Left ventricle myocardium inferior (tissue), 1 donor: ENCODE data around the gene CCNJL. TPM values are rescaled to one million over a fixed set of nuclear protein-coding genes. Genes with fewer than 3 reads are reported as not detected.

Source experiments
- DNase-seq: peaks from one replicate; pipeline ENCODE4 v3.0.0-alpha.2; 2020
- H3K27ac ChIP-seq: fragments of 200-600 bp; replicated peaks from 2 replicates; pipeline ENCODE4 v1.8.0; 2021
- H3K27me3 ChIP-seq: fragments of 200-600 bp; 2 replicates; pipeline ENCODE4 v1.8.0; 2021; ENCODE audit warnings: low read depth
- H3K36me3 ChIP-seq: fragments of 200-600 bp; 2 replicates; pipeline ENCODE4 v1.8.0; 2021
- H3K4me1 ChIP-seq: fragments of 200-600 bp; 2 replicates; pipeline ENCODE4 v1.8.0; 2021
- H3K4me3 ChIP-seq: fragments of 200-600 bp; 2 replicates; pipeline ENCODE4 v1.8.0; 2021; ENCODE audit warnings: mild to moderate bottlenecking, moderate library complexity
- H3K9me3 ChIP-seq: fragments of 200-600 bp; replicated peaks from 2 replicates; pipeline ENCODE4 v1.8.0; 2021
- intact Hi-C: fragments of 100-400 bp; cut with micrococcal nuclease; formaldehyde crosslinking; loops from one replicate; pipeline ENCODE4 v1.11.0; 2022
- total RNA-seq: library from RNA; stranded (reverse); fragmentation: NEBNext Ultra II Directional; extraction: Animal tissue kit (Norgen Biotek cat#: 25700); gene quantifications from one replicate; pipeline ENCODE4 v1.2.1, GENCODE V29; 2021
- TF ChIP-seq, protein P1 (sequence below): fragments of 200-600 bp; IDR thresholded peaks from 2 replicates; pipeline ENCODE4 v1.8.0; 2021; ENCODE audit warnings: antibody characterized with exemption, mild to moderate bottlenecking, borderline replicate concordance
- donor health status: DM: no; HTN: yes; CAD: no; lungs with severe emphysema.

CCNJL gene
- total RNA-seq, 1 donor from 2014 or later: 6.5 TPM

- H3K27me3 ChIP-seq: no peaks in the 10 kb centered on the region
- TF ChIP-seq, protein P1, sequence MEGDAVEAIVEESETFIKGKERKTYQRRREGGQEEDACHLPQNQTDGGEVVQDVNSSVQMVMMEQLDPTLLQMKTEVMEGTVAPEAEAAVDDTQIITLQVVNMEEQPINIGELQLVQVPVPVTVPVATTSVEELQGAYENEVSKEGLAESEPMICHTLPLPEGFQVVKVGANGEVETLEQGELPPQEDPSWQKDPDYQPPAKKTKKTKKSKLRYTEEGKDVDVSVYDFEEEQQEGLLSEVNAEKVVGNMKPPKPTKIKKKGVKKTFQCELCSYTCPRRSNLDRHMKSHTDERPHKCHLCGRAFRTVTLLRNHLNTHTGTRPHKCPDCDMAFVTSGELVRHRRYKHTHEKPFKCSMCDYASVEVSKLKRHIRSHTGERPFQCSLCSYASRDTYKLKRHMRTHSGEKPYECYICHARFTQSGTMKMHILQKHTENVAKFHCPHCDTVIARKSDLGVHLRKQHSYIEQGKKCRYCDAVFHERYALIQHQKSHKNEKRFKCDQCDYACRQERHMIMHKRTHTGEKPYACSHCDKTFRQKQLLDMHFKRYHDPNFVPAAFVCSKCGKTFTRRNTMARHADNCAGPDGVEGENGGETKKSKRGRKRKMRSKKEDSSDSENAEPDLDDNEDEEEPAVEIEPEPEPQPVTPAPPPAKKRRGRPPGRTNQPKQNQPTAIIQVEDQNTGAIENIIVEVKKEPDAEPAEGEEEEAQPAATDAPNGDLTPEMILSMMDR: no peak
- H3K4me3 ChIP-seq: no peak overlapping the region
- DNase-seq: no peak
- H3K4me1 ChIP-seq: peaks cover 8% of the 10 kb centered on the region
- intact Hi-C loops: no loop called here
- H3K9me3 ChIP-seq: no peaks in the 10 kb centered on the region
- no peaks in the 10 kb centered on the region for H3K36me3 ChIP-seq
- H3K27ac ChIP-seq: no peak overlapping the region
Measured at GRCh38 chr5:160317434-160317833, 5.1 kb upstream of the CCNJL start.

DNA sequence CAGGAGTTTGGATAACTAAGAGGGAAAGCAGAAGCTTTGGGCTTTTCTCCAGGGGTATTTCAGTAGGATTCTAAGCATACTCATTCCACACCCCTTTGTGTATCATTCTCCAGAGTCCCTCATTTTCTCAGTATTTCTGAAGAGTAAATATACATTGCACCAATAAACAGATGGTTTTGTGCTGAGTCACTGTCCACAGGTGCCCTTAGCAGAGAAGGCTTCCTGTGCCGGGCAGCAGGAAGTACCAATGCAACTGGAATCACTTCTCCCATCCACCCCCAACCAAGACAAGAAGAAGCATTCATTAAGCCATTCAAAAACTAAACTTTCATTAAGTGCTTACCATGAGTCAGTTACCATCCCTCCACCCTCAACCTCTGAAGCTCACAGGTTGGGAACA lies 3.6 kb upstream of the CCNJL start:
- intact Hi-C loops: no loop called here
- TF ChIP-seq, protein P1: no peak
- no peak for DNase-seq
- no peaks in the 10 kb centered on the region for H3K9me3 ChIP-seq
- no peaks in the 10 kb centered on the region for H3K27me3 ChIP-seq
- H3K27ac ChIP-seq: no peak overlapping the region
- H3K4me1 ChIP-seq: peaks cover 21% of the 10 kb centered on the region
- H3K36me3 ChIP-seq: no peaks in the 10 kb centered on the region
- no peak overlapping the region for H3K4me3 ChIP-seq

GRCh38 chr5:160312960-160313727 lies 780 bp upstream of the CCNJL start:
- Histone ChIP-seq H3K9me3 (no peaks in the 10 kb centered on the region), H3K36me3 (no peaks in the 10 kb centered on the region), H3K27me3 (no peaks in the 10 kb centered on the region), H3K27ac (peak overlapping the region; percentile 83), H3K4me3 (peak overlapping the region; percentile 85), H3K4me1 (peaks cover 46% of the 10 kb centered on the region)
- no peak for DNase-seq
- TF ChIP-seq, protein P1: no peak
- intact Hi-C loops: no loop called here

DNA sequence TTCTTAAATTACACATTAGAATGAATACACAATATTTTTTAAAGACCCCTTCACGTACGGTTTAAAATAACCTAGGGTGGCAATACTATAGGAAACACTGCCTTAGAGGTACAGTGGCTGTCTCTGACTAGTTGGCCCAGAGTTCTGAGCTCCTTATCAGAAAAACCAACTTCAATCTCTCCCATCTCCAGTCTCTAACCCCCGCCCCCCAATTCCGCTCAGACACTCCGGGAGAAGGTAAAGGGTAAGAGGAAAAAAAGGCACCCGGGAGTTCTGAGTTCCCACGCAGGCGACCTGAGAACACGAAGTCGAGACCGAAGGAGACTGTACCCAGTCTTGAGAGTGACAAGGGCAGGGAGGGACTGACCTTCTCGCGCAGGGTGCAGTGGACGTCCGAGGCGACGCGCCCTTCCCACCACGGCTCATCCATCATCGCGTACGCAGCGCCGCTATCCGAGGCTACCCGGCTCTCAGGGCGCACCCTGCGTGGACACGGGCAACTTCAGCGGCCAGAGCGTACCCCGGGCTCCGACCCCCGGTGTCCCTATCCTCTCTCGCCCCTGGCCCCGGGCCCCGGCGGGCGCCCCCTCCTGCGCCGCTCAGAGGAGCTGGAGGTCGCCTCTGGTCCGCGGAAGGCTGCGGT lies 752 bp downstream of the CCNJL start:
- H3K36me3 ChIP-seq: no peaks in the 10 kb centered on the region
- no peaks in the 10 kb centered on the region for H3K9me3 ChIP-seq
- intact Hi-C loops: no loop called here
- H3K4me1 ChIP-seq: peaks cover 46% of the 10 kb centered on the region
- H3K27me3 ChIP-seq: no peaks in the 10 kb centered on the region
- peak; percentile 52 for DNase-seq
- TF ChIP-seq, protein P1: no peak
- H3K4me3 ChIP-seq: peak overlapping the region; percentile 85
- peak overlapping the region; percentile 83 for H3K27ac ChIP-seq

GRCh38 chr5:160310552-160311295 lies 1.6 kb downstream of the CCNJL start:
- H3K27ac ChIP-seq: peak overlapping the region; percentile 83

More at GRCh38 chr5:160310552-160311295, 1.6 kb downstream of the CCNJL start:
- DNase-seq: no peak
- Histone ChIP-seq H3K4me3 (peak overlapping the region; percentile 85), H3K9me3 (no peaks in the 10 kb centered on the region), H3K27me3 (no peaks in the 10 kb centered on the region), H3K36me3 (no peaks in the 10 kb centered on the region), H3K4me1 (peaks cover 46% of the 10 kb centered on the region)
- intact Hi-C loops: no loop called here
- TF ChIP-seq, protein P1: no peak
